IMR-90 (cell line): ENCODE measurements around the gene DSCAML1. TPM values are rescaled to one million over a fixed set of nuclear protein-coding genes. Genes with fewer than 3 reads are reported as not detected.

ENCODE experiments used
- ATAC-seq: fragments of 200-7000 bp; cut with Tn5 transposase; 2 replicates; pipeline ENCODE4 v1.9.1; 2020; ENCODE audit warnings: low read depth, mild to moderate bottlenecking, moderate library complexity
- BruUV-seq: library from RNA; stranded (reverse); fragments of 400-500 nt; replicated peaks from 2 replicates; lab custom pipeline; 2021; lab: Mats Ljungman, UMichigan
- CTCF ChIA-PET: fragments of 300-600 bp; formaldehyde crosslinking; extraction: SDS; loops from one replicate; lab custom pipeline; 2021; ENCODE audit warnings: antibody characterized with exemption; lab: Yijun Ruan, JAX
- POLR2A ChIA-PET: fragments of 300-600 bp; sonication (Branson Sonifier 250); formaldehyde crosslinking; loops from one replicate; lab custom pipeline; 2022; ENCODE audit warnings: antibody characterized with exemption; ENCODE audit not compliant: unreplicated experiment; lab: Charles Lee
- DNase-seq: peaks from one replicate; pipeline ENCODE4 v3.0.0; 2013
- H2AFZ ChIP-seq: replicated peaks from 2 replicates; pipeline ENCODE3; 2013; ENCODE audit warnings: low read length, mild to moderate bottlenecking; ENCODE audit not compliant: poor library complexity
- H2AK5ac ChIP-seq: 2 replicates; pipeline ENCODE4 v1.6.1; 2013; ENCODE audit warnings: low read depth, low read length, inconsistent platforms
- H2AK9ac ChIP-seq: replicated peaks from 2 replicates; pipeline ENCODE3; 2013; ENCODE audit warnings: mild to moderate bottlenecking, low read depth, low read length, moderate library complexity; ENCODE audit not compliant: poor library complexity
- H2BK120ac ChIP-seq: 2 replicates; pipeline ENCODE4 v1.6.1; 2013; ENCODE audit warnings: low read depth, low read length, inconsistent platforms
- H2BK15ac ChIP-seq: 3 replicates; pipeline ENCODE4 v1.6.1; 2013; ENCODE audit warnings: low read depth, low read length, inconsistent platforms
- H2BK20ac ChIP-seq: 2 replicates; pipeline ENCODE4 v1.6.1; 2013; ENCODE audit warnings: low read depth, mild to moderate bottlenecking, inconsistent platforms, low read length, moderate library complexity
- H2BK5ac ChIP-seq: 2 replicates; pipeline ENCODE4 v1.6.1; 2013; ENCODE audit warnings: mild to moderate bottlenecking, low read depth, low read length, inconsistent platforms; ENCODE audit not compliant: poor library complexity, severe bottlenecking
- H3K14ac ChIP-seq: replicated peaks from 2 replicates; pipeline ENCODE4 v1.6.1; 2013; ENCODE audit warnings: low read depth, low read length, inconsistent platforms
- H3K18ac ChIP-seq: 2 replicates; pipeline ENCODE4 v1.6.1; 2013; ENCODE audit warnings: low read depth, low read length, control low read depth
- H3K23ac ChIP-seq: 2 replicates; pipeline ENCODE4 v1.6.1; 2013; ENCODE audit warnings: low read depth, low read length, inconsistent platforms
- H3K27ac ChIP-seq: 2 replicates; pipeline ENCODE4 v1.5.1; 2013; ENCODE audit warnings: mild to moderate bottlenecking, control low read depth, low read length; ENCODE audit not compliant: insufficient read depth
- H3K27me3 ChIP-seq: 2 replicates; pipeline ENCODE4 v1.6.1; 2013; ENCODE audit warnings: low read length; ENCODE audit not compliant: control insufficient read depth, insufficient read depth
- H3K36me3 ChIP-seq: 2 replicates; pipeline ENCODE4 v1.6.1; 2013; ENCODE audit warnings: low read length, mixed read lengths; ENCODE audit not compliant: control insufficient read depth, insufficient read depth
- H3K4ac ChIP-seq: 2 replicates; pipeline ENCODE4 v1.6.1; 2013; ENCODE audit warnings: low read depth, low read length, inconsistent platforms
- H3K4me1 ChIP-seq: 2 replicates; pipeline ENCODE4 v1.6.1; 2013; ENCODE audit warnings: low read length, mixed read lengths; ENCODE audit not compliant: control insufficient read depth, insufficient read depth
- H3K4me2 ChIP-seq: 2 replicates; pipeline ENCODE4 v1.6.1; 2013; ENCODE audit warnings: low read depth, mild to moderate bottlenecking, control low read depth, low read length, moderate library complexity
- H3K4me3 ChIP-seq: 2 replicates; pipeline ENCODE4 v1.5.1; 2013; ENCODE audit warnings: low read depth, mild to moderate bottlenecking, control low read depth, low read length, moderate library complexity; ENCODE audit not compliant: insufficient read depth
- H3K56ac ChIP-seq: 2 replicates; pipeline ENCODE4 v1.6.1; 2013; ENCODE audit warnings: low read length, inconsistent platforms; ENCODE audit not compliant: insufficient read depth; ENCODE audit errors: extremely low read depth
- H3K79me1 ChIP-seq, 2 experiments: 2 replicates each; pipeline ENCODE4 v1.6.1; 2013; ENCODE audit warnings: low read length in 2 of 2, inconsistent platforms in 1 of 2, low read depth in 1 of 2
- H3K9ac ChIP-seq: 2 replicates; pipeline ENCODE4 v1.6.1; 2013; ENCODE audit warnings: low read depth, low read length, control low read depth
- H3K9me1 ChIP-seq: 2 replicates; pipeline ENCODE4 v1.6.1; 2013; ENCODE audit warnings: low read length, inconsistent platforms; ENCODE audit not compliant: insufficient read depth
- H3K9me3 ChIP-seq: 2 replicates; pipeline ENCODE4 v1.6.1; 2013; ENCODE audit warnings: low read length; ENCODE audit not compliant: control insufficient read depth, insufficient read depth
- H4K20me1 ChIP-seq: 2 replicates; pipeline ENCODE4 v1.6.1; 2013; ENCODE audit warnings: low read length, inconsistent platforms; ENCODE audit not compliant: insufficient read depth
- H4K5ac ChIP-seq: 2 replicates; pipeline ENCODE4 v1.6.1; 2013; ENCODE audit warnings: mild to moderate bottlenecking, low read depth, low read length, control low read depth
- H4K8ac ChIP-seq, 2 experiments: 2 replicates each; pipeline ENCODE4 v1.6.1; 2013; ENCODE audit warnings: low read depth in 2 of 2, low read length in 2 of 2, control low read depth in 1 of 2, inconsistent platforms in 1 of 2
- H4K91ac ChIP-seq: 2 replicates; pipeline ENCODE4 v1.6.1; 2013; ENCODE audit warnings: low read depth, low read length, inconsistent platforms; ENCODE audit not compliant: insufficient read depth
- BHLHE40 ChIP-seq: fragments of 150-350 bp; IDR thresholded peaks from 2 replicates; pipeline ENCODE4 v1.6.1; 2016; ENCODE audit warnings: mild to moderate bottlenecking, low read depth, low read length
- CEBPB ChIP-seq: IDR thresholded peaks from 2 replicates; pipeline ENCODE4 v1.6.1; 2012; ENCODE audit warnings: low read depth, low read length, improper control_type of control experiment
- CHD1 ChIP-seq: IDR thresholded peaks from 2 replicates; pipeline ENCODE4 v1.6.1; 2012; ENCODE audit warnings: low read depth, low read length, improper control_type of control experiment
- ELK1 ChIP-seq: fragments of 150-350 bp; IDR thresholded peaks from 2 replicates; pipeline ENCODE4 v1.6.1; 2016; ENCODE audit warnings: low read depth, mild to moderate bottlenecking, low read length, moderate library complexity, borderline replicate concordance
- FOS ChIP-seq: fragments of 150-350 bp; IDR thresholded peaks from 2 replicates; pipeline ENCODE4 v1.6.1; 2016; ENCODE audit warnings: low read depth, low read length
- MAZ ChIP-seq: IDR thresholded peaks from 2 replicates; pipeline ENCODE4 v1.6.1; 2012; ENCODE audit warnings: low read depth, mild to moderate bottlenecking, low read length, improper control_type of control experiment, moderate library complexity, borderline replicate concordance
- NFE2L2 ChIP-seq: fragments of 150-350 bp; IDR thresholded peaks from 2 replicates; pipeline ENCODE4 v1.6.1; 2016; ENCODE audit warnings: low read depth, mild to moderate bottlenecking, low read length
- POLR2A ChIP-seq: IDR thresholded peaks from 2 replicates; pipeline ENCODE4 v1.6.1; 2012; ENCODE audit warnings: mild to moderate bottlenecking, low read depth, low read length
- RAD21 ChIP-seq: IDR thresholded peaks from 2 replicates; pipeline ENCODE4 v1.6.1; 2012; ENCODE audit warnings: low read length, improper control_type of control experiment
- RCOR1 ChIP-seq: IDR thresholded peaks from 2 replicates; pipeline ENCODE4 v1.6.1; 2012; ENCODE audit warnings: mild to moderate bottlenecking, low read length, improper control_type of control experiment; ENCODE audit not compliant: insufficient replicate concordance
- RFX5 ChIP-seq: IDR thresholded peaks from 2 replicates; pipeline ENCODE4 v1.8.0; 2012; ENCODE audit warnings: low read depth, mild to moderate bottlenecking, low read length, moderate library complexity
- SMC3 ChIP-seq: fragments of 150-350 bp; IDR thresholded peaks from 2 replicates; pipeline ENCODE4 v1.6.1; 2016; ENCODE audit warnings: low read depth, mild to moderate bottlenecking, antibody characterized with exemption, low read length, moderate library complexity
- USF2 ChIP-seq: fragments of 150-350 bp; IDR thresholded peaks from 2 replicates; pipeline ENCODE4 v1.6.1; 2017; ENCODE audit warnings: mild to moderate bottlenecking, antibody characterized with exemption, low read length, low read depth
- whole genome bisulfite sequencing, 2 experiments: methylation state at CpG; one replicate each; pipeline versions ENCODE4 v1.1.5 to v1.1.7; 2013; ENCODE audit warnings: missing lambda C conversion rate in 2 of 2; ENCODE audit not compliant: insufficient read length in 1 of 2; ENCODE audit errors: extremely low coverage in 2 of 2; 5-methylcytosine and 5-hydroxymethylcytosine counted together
- dilution Hi-C: fragments of 300-500 bp; cut with HindIII; formaldehyde crosslinking; loops from one replicate; pipeline ENCODE4 v1.14.3; 2018; ENCODE audit warnings: low sequenced_read_pairs; ENCODE audit not compliant: unreplicated experiment
- in situ Hi-C: fragments of 300-500 bp; cut with MboI; formaldehyde crosslinking; loops from 3 replicates; pipeline ENCODE4 v1.14.3; 2019; ENCODE audit warnings: low sequenced_read_pairs, inconsistent platforms, mixed read lengths
- intact Hi-C: fragments of 100-400 bp; cut with micrococcal nuclease; formaldehyde crosslinking; loops from 2 replicates; pipeline ENCODE4 v1.10.0; 2022
- polyA plus RNA-seq, 3 experiments: library from polyadenylated mRNA; depleted of rRNA; stranded (reverse); fragments of >200 nt; gene quantifications; 2 replicates each; pipeline ENCODE4 v1.2.3, GENCODE V29; 2012; ENCODE audit warnings: low replicate concordance in 1 of 3
- total RNA-seq: library from RNA; depleted of rRNA; stranded (reverse); fragments of >200 nt; gene quantifications from 2 replicates; pipeline ENCODE4 v1.2.3, GENCODE V29; 2012

Gene DSCAML1
- total and polyA plus RNA-seq, 2 of the 4 experiments (the other 2 are of a cell fraction): not detected

- ATAC-seq: no peak
- BruUV-seq: no TSS peak
- Histone ChIP-seq H4K91ac (no peak overlapping the region), H2AK5ac (no peak overlapping the region), H4K5ac (no peak overlapping the region), H3K9ac (no peak overlapping the region), H3K4me1 (no peaks in the 10 kb centered on the region), H2AK9ac (no peak overlapping the region), H3K4ac (no peak overlapping the region), H2BK20ac (no peak overlapping the region), H4K8ac (no peak overlapping the region), H4K20me1 (no peaks in the 10 kb centered on the region), H2BK120ac (no peak overlapping the region), H3K23ac (no peak overlapping the region), H3K4me2 (no peak overlapping the region), H3K27me3 (peaks cover 4% of the 10 kb centered on the region; the same call in 1 of the 2 replicates), H2BK5ac (no peak overlapping the region), H3K36me3 (no peaks in the 10 kb centered on the region), H3K18ac (no peak overlapping the region), H3K9me3 (no peaks in the 10 kb centered on the region), H3K56ac (no peak overlapping the region), H3K27ac (no peak overlapping the region), H3K14ac (no peak overlapping the region), H2AFZ (no peak overlapping the region), H3K79me1 (no peaks in the 10 kb centered on the region), H3K4me3 (no peak overlapping the region), H2BK15ac (no peak overlapping the region), H3K9me1 (no peaks in the 10 kb centered on the region)
- 60% methylated on average over 2 of the region's 24 CpGs; no CpG with 5 or more reads in 1 of the 2 experiments for WGBS, 2 experiments
- dilution Hi-C loops (no loop called here), intact Hi-C loops (no loop called here), in situ Hi-C loops (no loop called here)
- POLR2A ChIA-PET: no interaction called here
- no peak for DNase-seq
- no peak for TF ChIP-seq FOS
- TF ChIP-seq USF2: no peak
- no peak for TF ChIP-seq SMC3
- TF ChIP-seq POLR2A: no peak
- TF ChIP-seq RCOR1: no peak
- TF ChIP-seq NFE2L2: no peak
- no peak for TF ChIP-seq BHLHE40
- TF ChIP-seq CEBPB: no peak
- TF ChIP-seq ELK1: no peak
- TF ChIP-seq CHD1: no peak
- no peak for TF ChIP-seq RFX5
- TF ChIP-seq MAZ: no peak
- no peak for TF ChIP-seq RAD21
- CTCF ChIA-PET: no interaction called here
Measured at GRCh38 chr11:117704395-117705100, 92.5 kb downstream of the DSCAML1 start.
